ENCODE data around the gene FXN.
A peak's percentile ranks its signal among the peaks of the same experiment; 100 is the strongest.

GRCh38 chr9:69121155-69122081 lies 85.9 kb downstream of the FXN start:
- TF ChIP-seq SIN3A (IDR thresholded peaks at IDR 0.05; ENCODE audit: borderline replicate concordance, insufficient read depth, low read depth, low read length), result 0 out of 2 replicates have a peak, but pooled peaks have one; percentile 12
- TF ChIP-seq REST (IDR thresholded peaks at IDR 0.05; ENCODE audit: insufficient read depth in 1 of 2, low read depth in 2 of 2, low read length in 1 of 2), result no peak
- TF ChIP-seq CTCF (IDR thresholded peaks at IDR 0.05), result no peak

Data from Panc1 (cell line).